Measurements from ENCODE around the gene KLK10. TPM values are rescaled to one million over a fixed set of nuclear protein-coding genes. Genes with fewer than 3 reads are reported as not detected.
"Not testable (repeated sequence)": the region's sequence is repeated elsewhere in the genome, so short reads cannot be mapped to it uniquely, and the experiment has no call there.

The KLK10 gene
- total RNA-seq, 2 donors from 2014 or later, result 0.46 to 0.91 TPM

DNA sequence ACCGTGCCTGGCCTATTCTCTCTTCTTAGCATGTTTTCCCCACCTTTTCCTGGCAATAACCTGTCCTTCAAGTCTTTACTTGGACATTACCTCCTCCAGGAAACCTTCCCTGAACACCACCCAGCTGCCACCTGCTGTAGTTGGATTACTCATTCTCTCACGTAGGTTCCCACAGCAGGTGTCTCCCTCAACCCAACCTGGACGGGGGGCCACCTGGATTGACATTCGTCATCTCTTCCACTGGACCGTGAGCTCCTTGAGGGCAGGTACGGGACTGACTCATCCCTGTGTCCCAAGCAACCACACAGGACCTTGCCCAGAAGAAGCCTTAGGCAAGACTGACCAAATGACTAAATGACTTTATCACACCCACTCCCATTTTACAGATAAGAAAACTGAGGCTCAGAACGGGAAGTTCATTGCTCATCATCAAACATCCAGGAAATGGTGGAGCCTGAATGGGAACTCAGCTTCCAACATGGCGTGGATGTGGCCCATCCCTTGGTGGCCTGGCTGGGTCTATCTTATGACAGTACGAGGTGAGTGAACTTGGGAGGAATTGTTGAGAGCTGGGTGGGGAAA is 46.6 kb downstream of the KLK10 start:
- no peaks in the 10 kb centered on the region for H3K36me3 ChIP-seq (ENCODE audit: control insufficient read depth, insufficient read depth, low read length)
- H3K27me3 ChIP-seq (ENCODE audit: control insufficient read depth, insufficient read depth, low read length, poor library complexity, severe bottlenecking), result no peaks in the 10 kb centered on the region
- H3K27ac ChIP-seq (ENCODE audit: low read depth, low read length), result no peak overlapping the region
- DNase-seq, result peak; percentile 28
- H3K4me1 ChIP-seq (ENCODE audit: control insufficient read depth, insufficient read depth, low read length), result no peaks in the 10 kb centered on the region
- no peaks in the 10 kb centered on the region for H3K9me3 ChIP-seq (ENCODE audit: control insufficient read depth, low read length)
- WGBS, 2 experiments (ENCODE audit: insufficient coverage in 1 of 2, insufficient read length in 1 of 2), result 86% methylated on average over 3 to 9 of the region's 9 CpGs
- peaks cover 18% of the 10 kb centered on the region for H3K27me3 Mint-ChIP-seq (ENCODE audit: insufficient read depth)
- TF ChIP-seq, protein P1, sequence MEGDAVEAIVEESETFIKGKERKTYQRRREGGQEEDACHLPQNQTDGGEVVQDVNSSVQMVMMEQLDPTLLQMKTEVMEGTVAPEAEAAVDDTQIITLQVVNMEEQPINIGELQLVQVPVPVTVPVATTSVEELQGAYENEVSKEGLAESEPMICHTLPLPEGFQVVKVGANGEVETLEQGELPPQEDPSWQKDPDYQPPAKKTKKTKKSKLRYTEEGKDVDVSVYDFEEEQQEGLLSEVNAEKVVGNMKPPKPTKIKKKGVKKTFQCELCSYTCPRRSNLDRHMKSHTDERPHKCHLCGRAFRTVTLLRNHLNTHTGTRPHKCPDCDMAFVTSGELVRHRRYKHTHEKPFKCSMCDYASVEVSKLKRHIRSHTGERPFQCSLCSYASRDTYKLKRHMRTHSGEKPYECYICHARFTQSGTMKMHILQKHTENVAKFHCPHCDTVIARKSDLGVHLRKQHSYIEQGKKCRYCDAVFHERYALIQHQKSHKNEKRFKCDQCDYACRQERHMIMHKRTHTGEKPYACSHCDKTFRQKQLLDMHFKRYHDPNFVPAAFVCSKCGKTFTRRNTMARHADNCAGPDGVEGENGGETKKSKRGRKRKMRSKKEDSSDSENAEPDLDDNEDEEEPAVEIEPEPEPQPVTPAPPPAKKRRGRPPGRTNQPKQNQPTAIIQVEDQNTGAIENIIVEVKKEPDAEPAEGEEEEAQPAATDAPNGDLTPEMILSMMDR (conservative IDR thresholded peaks at IDR 0.05), result no peak
- no peak overlapping the region for H3K4me3 Mint-ChIP-seq
- no peaks in the 10 kb centered on the region for H3K36me3 Mint-ChIP-seq (ENCODE audit: low read depth)
- no peak overlapping the region for H3K9ac ChIP-seq (ENCODE audit: extremely low read depth, low read length, poor library complexity, severe bottlenecking)
- no peak overlapping the region for H3K4me3 ChIP-seq (ENCODE audit: low read length)
- H3K9me3 Mint-ChIP-seq, result no peaks in the 10 kb centered on the region
- H3K27ac Mint-ChIP-seq, result no peak overlapping the region
- H3K4me1 Mint-ChIP-seq, result peaks cover 2% of the 10 kb centered on the region

DNA sequence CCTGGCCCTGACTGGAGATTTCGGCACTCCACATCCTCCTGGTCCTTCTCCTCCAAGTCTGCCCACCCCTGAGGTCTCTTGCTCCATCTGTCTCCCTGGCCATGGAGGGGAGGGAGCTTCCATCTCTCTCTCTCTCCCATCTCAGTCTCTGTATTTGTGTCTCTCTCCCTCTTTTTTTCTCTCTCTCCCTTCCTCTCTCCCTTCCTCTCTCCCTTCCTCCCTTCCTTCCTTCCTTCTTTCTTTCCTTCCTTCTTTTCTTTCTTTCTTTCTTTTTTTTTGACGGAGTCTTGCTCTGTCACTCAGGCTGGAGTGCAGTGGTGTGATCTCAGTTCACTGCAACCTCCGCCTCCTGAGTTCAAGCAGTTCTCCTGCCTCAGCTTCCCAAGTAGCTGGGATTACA is 49.7 kb downstream of the KLK10 start:
- not testable (repeated sequence) for H3K4me1 ChIP-seq (ENCODE audit: control insufficient read depth, insufficient read depth, low read length); H3K9me3 ChIP-seq (ENCODE audit: control insufficient read depth, low read length); H3K4me3 ChIP-seq (ENCODE audit: low read length); H3K9me3 Mint-ChIP-seq; DNase-seq; H3K27ac ChIP-seq (ENCODE audit: low read depth, low read length); H3K36me3 Mint-ChIP-seq (ENCODE audit: low read depth); H3K4me3 Mint-ChIP-seq; H3K4me1 Mint-ChIP-seq; H3K27me3 ChIP-seq (ENCODE audit: control insufficient read depth, insufficient read depth, low read length, poor library complexity, severe bottlenecking); H3K9ac ChIP-seq (ENCODE audit: extremely low read depth, low read length, poor library complexity, severe bottlenecking); H3K27ac Mint-ChIP-seq; H3K36me3 ChIP-seq (ENCODE audit: control insufficient read depth, insufficient read depth, low read length)
- WGBS, 2 experiments (ENCODE audit: insufficient coverage in 1 of 2, insufficient read length in 1 of 2), result 87 to 91% methylated on average over 3 of the region's 3 CpGs
- H3K27me3 Mint-ChIP-seq (ENCODE audit: insufficient read depth), result peaks cover 17% of the 10 kb centered on the region

DNA sequence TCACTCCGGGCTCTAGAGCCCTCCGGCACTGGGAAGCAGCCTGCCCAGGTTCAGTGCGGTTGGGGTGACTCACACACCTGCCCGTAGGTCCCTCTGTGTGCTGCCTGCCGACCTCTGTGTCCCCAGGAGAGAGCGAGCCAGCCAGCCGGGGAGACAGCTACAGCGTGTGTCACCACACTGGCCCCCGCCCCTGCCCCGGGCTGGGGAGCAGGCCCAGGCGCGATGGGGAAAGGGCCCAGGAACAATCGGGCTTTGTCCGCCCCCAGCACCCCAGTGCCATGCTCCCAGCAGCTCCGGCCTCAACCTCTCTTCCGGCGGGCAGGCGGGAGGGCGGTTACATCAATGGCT is 50.1 kb downstream of the KLK10 start, which contains the start of gene KLK6:
TSS of gene KLK6 (minus strand) at position 179 of the 348 bp plus-strand sequence. CDS start 1,487 bp downstream, outside the sequence.
- H3K9me3 ChIP-seq (ENCODE audit: control insufficient read depth, low read length), result no peaks in the 10 kb centered on the region
- H3K27ac ChIP-seq (ENCODE audit: low read depth, low read length), result no peak within 1 kb of the TSS
- Mint-ChIP-seq H3K4me1 (peaks cover 2% of the 10 kb centered on the region), H3K9me3 (no peaks in the 10 kb centered on the region), H3K27ac (no peak within 1 kb of the TSS), H3K36me3 (ENCODE audit: low read depth) (no peaks in the 10 kb centered on the region), H3K27me3 (ENCODE audit: insufficient read depth) (peaks cover 17% of the 10 kb centered on the region), H3K4me3 (no peak within 1 kb of the TSS)
- WGBS, 2 experiments (ENCODE audit: insufficient coverage in 1 of 2, insufficient read length in 1 of 2), result 88 to 94% methylated on average over 11 to 19 of the region's 19 CpGs
- H3K27me3 ChIP-seq (ENCODE audit: control insufficient read depth, insufficient read depth, low read length, poor library complexity, severe bottlenecking), result no peaks in the 10 kb centered on the region
- DNase-seq, result peak; percentile 56
- no peaks in the 10 kb centered on the region for H3K4me1 ChIP-seq (ENCODE audit: control insufficient read depth, insufficient read depth, low read length)
- no peaks in the 10 kb centered on the region for H3K36me3 ChIP-seq (ENCODE audit: control insufficient read depth, insufficient read depth, low read length)
- H3K9ac ChIP-seq (ENCODE audit: extremely low read depth, low read length, poor library complexity, severe bottlenecking), result no peak within 1 kb of the TSS
- H3K4me3 ChIP-seq (ENCODE audit: low read length), result no peak within 1 kb of the TSS
- TF ChIP-seq, protein P1 (conservative IDR thresholded peaks at IDR 0.05), result no peak
